Retinal pigment epithelial cell (primary cell): Measurements from ENCODE around the gene PRKAA2.

Experiments
- DNase-seq: peaks from one replicate; pipeline ENCODE4 v3.0.0-alpha.2; 2010; ENCODE audit warnings: low read depth
- H3K4me3 ChIP-seq: 2 replicates; pipeline ENCODE4 v1.5.1; 2011; ENCODE audit warnings: mild to moderate bottlenecking, low read length, control low read depth, moderate library complexity
- CTCF ChIP-seq: conservative IDR thresholded peaks from 2 replicates; pipeline ENCODE4 v1.5.1; 2011; ENCODE audit warnings: low read depth, low read length, control low read depth, inconsistent platforms

The PRKAA2 gene

GRCh38 chr1:56671085-56671484 is 26.0 kb downstream of the PRKAA2 start:
- H3K4me3 ChIP-seq: no peak overlapping the region
- TF ChIP-seq CTCF: no peak
- DNase-seq: no peak

GRCh38 chr1:56671542-56671941 is 26.4 kb downstream of the PRKAA2 start:
- TF ChIP-seq CTCF: no peak
- no peak for DNase-seq

GRCh38 chr1:56672579-56672978 is 27.5 kb downstream of the PRKAA2 start:
- no peak overlapping the region for H3K4me3 ChIP-seq
- no peak for TF ChIP-seq CTCF
- DNase-seq: no peak

More at GRCh38 chr1:56671542-56671941, 26.4 kb downstream of the PRKAA2 start:
- no peak overlapping the region for H3K4me3 ChIP-seq

- no peak for TF ChIP-seq CTCF
- H3K4me3 ChIP-seq: no peak overlapping the region
- DNase-seq: no peak
These were observed 30.6 kb downstream of the PRKAA2 start for GRCh38 chr1:56675763-56676162.

GRCh38 chr1:56676571-56677035 is 31.5 kb downstream of the PRKAA2 start:
- H3K4me3 ChIP-seq: no peak overlapping the region
- DNase-seq: peak; percentile 77
- no peak for TF ChIP-seq CTCF

- H3K4me3 ChIP-seq: no peak overlapping the region
- no peak for DNase-seq
These were observed 38.5 kb downstream of the PRKAA2 start for GRCh38 chr1:56683569-56683968.

GRCh38 chr1:56686169-56686568 is 41.1 kb downstream of the PRKAA2 start:
- no peak for TF ChIP-seq CTCF
- H3K4me3 ChIP-seq: no peak overlapping the region
- no peak for DNase-seq

More at GRCh38 chr1:56683569-56683968, 38.5 kb downstream of the PRKAA2 start:
- TF ChIP-seq CTCF: no peak
